Measurements from ENCODE around the gene LRP2.

LRP2 gene

GRCh38 chr2:169189132-169189531, 173.2 kb downstream of the LRP2 start:
- H3K36me3 ChIP-seq = no peaks in the 10 kb centered on the region
- no peak for TF ChIP-seq Cebpa-rat (IDR thresholded peaks at IDR 0.05)

GRCh38 chr2:169185711-169186110, 176.6 kb downstream of the LRP2 start:
- TF ChIP-seq Cebpa-rat (IDR thresholded peaks at IDR 0.05) = no peak
- H3K4me2 ChIP-seq = no peak overlapping the region
- no peaks in the 10 kb centered on the region for H3K9me3 ChIP-seq
- H3K36me3 ChIP-seq = no peaks in the 10 kb centered on the region
- no peaks in the 10 kb centered on the region for H4K20me1 ChIP-seq
- peaks cover 5% of the 10 kb centered on the region for H3K4me1 ChIP-seq
- no peak overlapping the region for H3K9ac ChIP-seq
- no peak overlapping the region for H3K4me3 ChIP-seq
- no peak overlapping the region for H3K27ac ChIP-seq
- H3K27me3 ChIP-seq = no peaks in the 10 kb centered on the region

More at GRCh38 chr2:169189132-169189531, 173.2 kb downstream of the LRP2 start:
- no peaks in the 10 kb centered on the region for H3K27me3 ChIP-seq
- no peak overlapping the region for H3K4me2 ChIP-seq
- H3K4me1 ChIP-seq = peaks cover 5% of the 10 kb centered on the region
- H3K27ac ChIP-seq = no peak overlapping the region
- H4K20me1 ChIP-seq = no peaks in the 10 kb centered on the region
- no peak overlapping the region for H3K9ac ChIP-seq
- no peaks in the 10 kb centered on the region for H3K9me3 ChIP-seq
- H3K4me3 ChIP-seq = no peak overlapping the region

- no peak overlapping the region for H3K4me2 ChIP-seq
- no peaks in the 10 kb centered on the region for H3K27me3 ChIP-seq
- H3K4me1 ChIP-seq = peaks cover 5% of the 10 kb centered on the region
- no peak overlapping the region for H3K27ac ChIP-seq
- no peak overlapping the region for H3K9ac ChIP-seq
- no peak for TF ChIP-seq Cebpa-rat (IDR thresholded peaks at IDR 0.05)
- no peak overlapping the region for H3K4me3 ChIP-seq
- H3K9me3 ChIP-seq = no peaks in the 10 kb centered on the region
- no peaks in the 10 kb centered on the region for H4K20me1 ChIP-seq
- no peaks in the 10 kb centered on the region for H3K36me3 ChIP-seq
Measured at GRCh38 chr2:169184074-169184473, 178.3 kb downstream of the LRP2 start.

- Histone ChIP-seq H3K27me3 (no peaks in the 10 kb centered on the region), H3K27ac (no peak overlapping the region), H3K9ac (no peak overlapping the region), H3K4me3 (no peak overlapping the region), H3K36me3 (no peaks in the 10 kb centered on the region), H3K4me2 (no peak overlapping the region), H3K4me1 (peaks cover 5% of the 10 kb centered on the region), H4K20me1 (no peaks in the 10 kb centered on the region), H3K9me3 (no peaks in the 10 kb centered on the region)
- no peak for TF ChIP-seq Cebpa-rat (IDR thresholded peaks at IDR 0.05)
Measured at GRCh38 chr2:169182573-169182972, 179.8 kb downstream of the LRP2 start.

GRCh38 chr2:169178804-169179390, 183.4 kb downstream of the LRP2 start:
- H3K36me3 ChIP-seq = no peaks in the 10 kb centered on the region
- H4K20me1 ChIP-seq = no peaks in the 10 kb centered on the region
- H3K4me3 ChIP-seq = no peak overlapping the region
- H3K27ac ChIP-seq = no peak overlapping the region
- H3K9me3 ChIP-seq = no peaks in the 10 kb centered on the region
- H3K27me3 ChIP-seq = no peaks in the 10 kb centered on the region
- H3K4me1 ChIP-seq = no peaks in the 10 kb centered on the region
- no peak overlapping the region for H3K4me2 ChIP-seq
- no peak overlapping the region for H3K9ac ChIP-seq
- no peak for TF ChIP-seq Cebpa-rat (IDR thresholded peaks at IDR 0.05)

- Histone ChIP-seq H3K36me3 (no peaks in the 10 kb centered on the region), H3K4me1 (no peaks in the 10 kb centered on the region), H3K4me2 (no peak overlapping the region), H3K27me3 (no peaks in the 10 kb centered on the region), H3K27ac (no peak overlapping the region), H3K9me3 (no peaks in the 10 kb centered on the region), H3K9ac (no peak overlapping the region), H4K20me1 (no peaks in the 10 kb centered on the region), H3K4me3 (no peak overlapping the region)
- no peak for TF ChIP-seq Cebpa-rat (IDR thresholded peaks at IDR 0.05)
Measured at GRCh38 chr2:169178364-169178763, 184.0 kb downstream of the LRP2 start.

GRCh38 chr2:169175112-169175511, 187.2 kb downstream of the LRP2 start:
- no peak overlapping the region for H3K4me3 ChIP-seq
- H3K4me1 ChIP-seq = no peaks in the 10 kb centered on the region
- H3K27me3 ChIP-seq = no peaks in the 10 kb centered on the region
- H3K36me3 ChIP-seq = no peaks in the 10 kb centered on the region
- no peak overlapping the region for H3K27ac ChIP-seq
- H3K9ac ChIP-seq = no peak overlapping the region
- no peak overlapping the region for H3K4me2 ChIP-seq
- TF ChIP-seq Cebpa-rat (IDR thresholded peaks at IDR 0.05) = no peak
- H4K20me1 ChIP-seq = no peaks in the 10 kb centered on the region
- no peaks in the 10 kb centered on the region for H3K9me3 ChIP-seq

- no peaks in the 10 kb centered on the region for H3K27me3 ChIP-seq
- no peak overlapping the region for H3K27ac ChIP-seq
- TF ChIP-seq Cebpa-rat (IDR thresholded peaks at IDR 0.05) = no peak
- no peaks in the 10 kb centered on the region for H3K9me3 ChIP-seq
- no peaks in the 10 kb centered on the region for H3K4me1 ChIP-seq
- no peak overlapping the region for H3K4me3 ChIP-seq
- no peaks in the 10 kb centered on the region for H3K36me3 ChIP-seq
- H3K4me2 ChIP-seq = no peak overlapping the region
- H3K9ac ChIP-seq = no peak overlapping the region
- H4K20me1 ChIP-seq = no peaks in the 10 kb centered on the region
Measured at GRCh38 chr2:169173876-169174275, 188.5 kb downstream of the LRP2 start.

- H3K27me3 ChIP-seq = no peaks in the 10 kb centered on the region
- H3K9me3 ChIP-seq = no peaks in the 10 kb centered on the region
- H3K9ac ChIP-seq = no peak overlapping the region
- no peak overlapping the region for H3K4me2 ChIP-seq
- H3K36me3 ChIP-seq = no peaks in the 10 kb centered on the region
- no peak overlapping the region for H3K27ac ChIP-seq
- H4K20me1 ChIP-seq = no peaks in the 10 kb centered on the region
- TF ChIP-seq Cebpa-rat (IDR thresholded peaks at IDR 0.05) = no peak
- no peak overlapping the region for H3K4me3 ChIP-seq
- H3K4me1 ChIP-seq = no peaks in the 10 kb centered on the region
Measured at GRCh38 chr2:169172914-169173313, 189.4 kb downstream of the LRP2 start.

GRCh38 chr2:169172151-169172735, 190.1 kb downstream of the LRP2 start:
- H3K9ac ChIP-seq = no peak overlapping the region
- no peak for TF ChIP-seq Cebpa-rat (IDR thresholded peaks at IDR 0.05)

More at GRCh38 chr2:169172151-169172735, 190.1 kb downstream of the LRP2 start:
- H3K27me3 ChIP-seq = no peaks in the 10 kb centered on the region
- no peaks in the 10 kb centered on the region for H3K4me1 ChIP-seq
- H3K4me3 ChIP-seq = no peak overlapping the region
- H3K4me2 ChIP-seq = no peak overlapping the region
- H3K27ac ChIP-seq = no peak overlapping the region
- H3K9me3 ChIP-seq = no peaks in the 10 kb centered on the region
- H3K36me3 ChIP-seq = no peaks in the 10 kb centered on the region
- no peaks in the 10 kb centered on the region for H4K20me1 ChIP-seq
